A549 (cell line): ENCODE measurements around the gene CHN1. TPM values are rescaled to one million over a fixed set of nuclear protein-coding genes. Genes with fewer than 3 reads are reported as not detected.

Experiments
- ATAC-seq, 2 experiments: fragments of 200-7000 bp in 1 of 2; fragments of >200 bp in 1 of 2; cut with Nextera tagmentation in 1 of 2; cut with Tn5 transposase in 1 of 2; 3 replicates each; pipeline versions ENCODE4 v1.8.0 to v1.9.1; 2018 to 2020; ENCODE audit warnings: mild to moderate bottlenecking in 1 of 2, moderate library complexity in 1 of 2
- CTCF ChIA-PET: fragments of 300-600 bp; sonication (Branson Sonifier 250); formaldehyde crosslinking; extraction: SDS; loops from one replicate; lab custom pipeline; 2021; ENCODE audit warnings: antibody characterized with exemption, inconsistent platforms; lab: Yijun Ruan, JAX
- POLR2A ChIA-PET: fragments of 350-600 bp; formaldehyde crosslinking; extraction: SDS; loops from one replicate; lab custom pipeline; 2021; ENCODE audit warnings: antibody characterized with exemption, inconsistent platforms; lab: Yijun Ruan, JAX
- DNase-seq, 2 experiments: peaks; one replicate each; pipeline versions ENCODE4 v3.0.0 to v3.0.0-alpha.2; 2011 to 2016; ENCODE audit warnings: low read depth in 1 of 2, low spot score in 1 of 2
- FAIRE-seq: peaks from 2 replicates; lab custom pipeline; 2011; peaks lifted over from hg19 to GRCh38; lab: Jason Lieb, UNC
- H3K27ac ChIP-seq, 2 experiments: fragments of >200 bp; sonication (Bioruptor Twin); formaldehyde crosslinking; 3 replicates each; pipeline ENCODE4 v1.5.1; 2016 to 2017
- H3K4me1 ChIP-seq: fragments of >200 bp; sonication (Bioruptor Twin); formaldehyde crosslinking; 3 replicates; pipeline ENCODE4 v1.6.1; 2016
- H3K4me2 ChIP-seq: fragments of >200 bp; sonication (Bioruptor Twin); formaldehyde crosslinking; 3 replicates; pipeline ENCODE4 v1.6.1; 2016
- H3K4me3 ChIP-seq: fragments of >200 bp; sonication (Bioruptor Twin); formaldehyde crosslinking; 3 replicates; pipeline ENCODE4 v1.5.1; 2016
- H3K9me3 ChIP-seq: fragments of >200 bp; sonication (Bioruptor Twin); formaldehyde crosslinking; 3 replicates; pipeline ENCODE4 v1.6.1; 2016
- CBX8 ChIP-seq: fragments of 200-600 bp; sonication (generic); IDR thresholded peaks from 2 replicates; pipeline ENCODE4 v1.6.1; 2016
- CEBPB ChIP-seq, 2 experiments: fragments of >200 bp in 1 of 2; sonication (Bioruptor Twin) in 1 of 2; formaldehyde crosslinking in 1 of 2; IDR thresholded peaks; 2 replicates each; pipeline ENCODE4 v1.6.1; 2012 to 2016
- CHD2 ChIP-seq: fragments of 150-350 bp; IDR thresholded peaks from 2 replicates; pipeline ENCODE4 v1.6.1; 2014; ENCODE audit warnings: low read length; ENCODE audit not compliant: partially characterized antibody
- CHD4 ChIP-seq: fragments of 200-600 bp; sonication (generic); IDR thresholded peaks from 2 replicates; pipeline ENCODE4 v1.6.1; 2016; ENCODE audit warnings: antibody characterized with exemption, mild to moderate bottlenecking, borderline replicate concordance
- EHF ChIP-seq: fragments of 250-450 bp; sonication (Bioruptor Pico); IDR thresholded peaks from 2 replicates; pipeline ENCODE4 v1.5.0; 2020; ENCODE audit warnings: mild to moderate bottlenecking
- EHMT2 ChIP-seq: fragments of 200-600 bp; sonication (generic); IDR thresholded peaks from 2 replicates; pipeline ENCODE4 v1.6.1; 2016; ENCODE audit warnings: antibody characterized with exemption, low read depth, mild to moderate bottlenecking, moderate library complexity
- EP300 ChIP-seq, 2 experiments: fragments of >200 bp; sonication (Bioruptor Twin); formaldehyde crosslinking; IDR thresholded peaks; 2 replicates in 1 of 2; 3 replicates in 1 of 2; pipeline ENCODE4 v1.6.1; 2016 to 2017
- FOSL2 ChIP-seq, 2 experiments: fragments of 450-650 bp in 1 of 2; fragments of >200 bp in 1 of 2; sonication (Bioruptor Twin) in 1 of 2; formaldehyde crosslinking; IDR thresholded peaks; 2 replicates each; pipeline versions ENCODE4 v1.5.0 to v1.6.1; 2016 to 2020; ENCODE audit warnings: mild to moderate bottlenecking in 1 of 2, moderate library complexity in 1 of 2
- HEYL ChIP-seq: fragments of 250-450 bp; sonication (Bioruptor Pico); IDR thresholded peaks from 2 replicates; pipeline ENCODE4 v1.8.0; 2021; ENCODE audit warnings: mild to moderate bottlenecking, moderate library complexity
- JUN ChIP-seq, 2 experiments: fragments of >200 bp; sonication (Bioruptor Twin); formaldehyde crosslinking; IDR thresholded peaks; 2 replicates in 1 of 2; 3 replicates in 1 of 2; pipeline ENCODE4 v1.6.1; 2016 to 2017
- JUNB ChIP-seq: fragments of >200 bp; sonication (Bioruptor Twin); formaldehyde crosslinking; IDR thresholded peaks from 2 replicates; pipeline ENCODE4 v1.6.1; 2016
- KDM1A ChIP-seq: fragments of 200-600 bp; sonication (generic); IDR thresholded peaks from 2 replicates; pipeline ENCODE4 v1.6.1; 2016; ENCODE audit warnings: low read depth, mild to moderate bottlenecking
- KDM5A ChIP-seq: fragments of 200-600 bp; sonication (generic); IDR thresholded peaks from 2 replicates; pipeline ENCODE4 v1.6.1; 2016; ENCODE audit warnings: antibody characterized with exemption, mild to moderate bottlenecking
- NFE2L2 ChIP-seq: fragments of 150-350 bp; conservative IDR thresholded peaks from 2 replicates; pipeline ENCODE4 v1.6.1; 2014; ENCODE audit warnings: low read length
- NR3C1 ChIP-seq: fragments of >200 bp; sonication (Bioruptor Twin); formaldehyde crosslinking; IDR thresholded peaks from 3 replicates; pipeline ENCODE4 v1.6.1; 2017
- PHF8 ChIP-seq: fragments of 200-600 bp; sonication (generic); IDR thresholded peaks from 2 replicates; pipeline ENCODE4 v1.6.1; 2016; ENCODE audit warnings: low read depth, mild to moderate bottlenecking, antibody characterized with exemption, moderate library complexity, borderline replicate concordance
- POLR2AphosphoS2 ChIP-seq: conservative IDR thresholded peaks from 2 replicates; pipeline ENCODE4 v1.6.1; 2012; ENCODE audit warnings: low read length, improper control_type of control experiment, inconsistent platforms
- RFX5 ChIP-seq: fragments of 450-650 bp; IDR thresholded peaks from 2 replicates; pipeline ENCODE4 v1.7.1; 2014; ENCODE audit warnings: antibody characterized with exemption, mild to moderate bottlenecking, moderate library complexity
- SREBF2 ChIP-seq: fragments of 450-650 bp; IDR thresholded peaks from 2 replicates; pipeline ENCODE4 v1.6.1; 2014; ENCODE audit warnings: mild to moderate bottlenecking, moderate library complexity
- ZFP36 ChIP-seq: fragments of 450-650 bp; IDR thresholded peaks from 2 replicates; pipeline ENCODE4 v1.6.1; 2014; ENCODE audit warnings: borderline replicate concordance; ENCODE audit not compliant: partially characterized antibody
- WGBS: methylation state at CpG from one replicate; pipeline ENCODE4 v1.1.6; 2017; ENCODE audit errors: missing lambda C conversion rate; 5-methylcytosine and 5-hydroxymethylcytosine counted together
- polyA plus RNA-seq, 4 experiments: library from polyadenylated mRNA; depleted of rRNA in 3 of 4; stranded (reverse); fragments of >200 nt; fragmentation: RNase III in 1 of 4; extraction: RNeasy Plus Mini Kit Qiagen cat#74134 plus additional on column Dnase treatment in 1 of 4; gene quantifications; 2 replicates in 3 of 4; 3 replicates in 1 of 4; pipeline ENCODE4 v1.2.3, GENCODE V29; 2011 to 2017
- TF ChIP-seq, protein P1 (sequence below): IDR thresholded peaks from 2 replicates; pipeline ENCODE4 v1.6.1; 2012
- TF ChIP-seq, protein P2 (sequence below): fragments of >200 bp; sonication (Bioruptor Twin); formaldehyde crosslinking; IDR thresholded peaks from 3 replicates; pipeline ENCODE4 v1.6.1; 2016
- TF ChIP-seq, protein P3 (sequence below): fragments of >200 bp; sonication (Bioruptor Twin); formaldehyde crosslinking; IDR thresholded peaks from 3 replicates; pipeline ENCODE4 v1.5.1; 2016
- TF ChIP-seq, protein P4 (sequence below): fragments of 250-450 bp; sonication (Bioruptor Pico); IDR thresholded peaks from 2 replicates; pipeline ENCODE4 v1.5.0; 2020; ENCODE audit warnings: low read depth, mild to moderate bottlenecking, moderate library complexity

Gene CHN1
- polyA plus RNA-seq, 2 of the 4 experiments (the other 2 are of a cell fraction) = 20.9 to 46.6 TPM

DNA sequence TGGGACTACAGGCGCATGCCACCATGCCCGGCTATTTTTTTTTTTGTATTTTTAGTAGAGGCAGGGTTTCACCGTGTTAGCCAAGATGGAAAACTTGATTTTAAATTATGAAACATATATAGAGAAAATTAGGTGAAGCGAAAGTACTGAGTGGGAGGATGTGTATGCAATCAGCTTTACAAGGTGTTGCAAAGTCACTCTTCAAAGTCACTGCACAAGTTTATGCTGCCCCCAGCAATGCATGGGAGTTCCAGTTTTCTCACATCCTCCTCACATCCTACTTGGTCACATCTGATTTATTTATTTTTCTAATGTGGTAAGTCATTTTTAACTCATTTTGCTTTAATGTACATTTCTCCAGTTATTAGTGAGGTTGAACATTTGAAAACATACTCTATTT is 49.2 kb upstream of the CHN1 start:
- FAIRE-seq (no peak), DNase-seq (no peak), ATAC-seq (no peak)
- CTCF ChIA-PET = interaction anchor here (1.3 kb wide), 1 partner anchor 18 kb away, joined by 3 read pairs; no protein-coding TSS in a partner anchor
- TF ChIP-seq, protein P1, sequence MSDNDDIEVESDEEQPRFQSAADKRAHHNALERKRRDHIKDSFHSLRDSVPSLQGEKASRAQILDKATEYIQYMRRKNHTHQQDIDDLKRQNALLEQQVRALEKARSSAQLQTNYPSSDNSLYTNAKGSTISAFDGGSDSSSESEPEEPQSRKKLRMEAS = no peak
- no peak for TF ChIP-seq EHMT2
- TF ChIP-seq PHF8 = no peak
- TF ChIP-seq, protein P2, sequence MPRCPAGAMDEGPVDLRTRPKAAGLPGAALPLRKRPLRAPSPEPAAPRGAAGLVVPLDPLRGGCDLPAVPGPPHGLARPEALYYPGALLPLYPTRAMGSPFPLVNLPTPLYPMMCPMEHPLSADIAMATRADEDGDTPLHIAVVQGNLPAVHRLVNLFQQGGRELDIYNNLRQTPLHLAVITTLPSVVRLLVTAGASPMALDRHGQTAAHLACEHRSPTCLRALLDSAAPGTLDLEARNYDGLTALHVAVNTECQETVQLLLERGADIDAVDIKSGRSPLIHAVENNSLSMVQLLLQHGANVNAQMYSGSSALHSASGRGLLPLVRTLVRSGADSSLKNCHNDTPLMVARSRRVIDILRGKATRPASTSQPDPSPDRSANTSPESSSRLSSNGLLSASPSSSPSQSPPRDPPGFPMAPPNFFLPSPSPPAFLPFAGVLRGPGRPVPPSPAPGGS = no peak
- no peak for TF ChIP-seq ZFP36
- no peak for TF ChIP-seq CBX8
- no peak for TF ChIP-seq CHD4
- TF ChIP-seq NFE2L2 = no peak
- TF ChIP-seq EP300 (IDR thresholded peaks at IDR 0.05) = no peak
- no peak for TF ChIP-seq CEBPB (IDR thresholded peaks at IDR 0.05)
- no peak for TF ChIP-seq NR3C1
- TF ChIP-seq KDM5A = no peak
- Histone ChIP-seq H3K4me2 (no peak overlapping the region), H3K27ac (no peak overlapping the region), H3K4me1 (no peaks in the 10 kb centered on the region), H3K9me3 (no peaks in the 10 kb centered on the region), H3K4me3 (no peak overlapping the region)
- POLR2A ChIA-PET = no interaction called here
- WGBS = 96% methylated on average over 4 of the region's 4 CpGs

DNA sequence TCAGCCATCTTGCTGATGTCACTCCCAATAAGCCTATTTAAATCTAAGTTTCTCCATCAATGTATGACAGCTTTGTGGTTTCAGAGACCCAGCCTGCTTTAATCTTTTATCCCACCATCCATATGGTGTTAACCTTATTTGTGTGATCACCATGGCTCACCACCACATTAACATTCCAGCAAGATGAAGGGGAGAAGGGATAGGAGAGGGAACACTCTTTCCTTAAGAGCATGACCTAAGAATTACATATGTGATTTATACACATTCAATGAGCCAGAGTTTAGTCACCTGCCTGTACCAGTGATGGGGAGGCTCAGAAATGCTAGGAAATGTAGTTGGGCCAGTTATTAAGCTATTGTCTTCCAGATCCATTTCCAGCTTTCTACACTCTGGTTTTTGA is 44.5 kb upstream of the CHN1 start:
- FAIRE-seq (no peak), DNase-seq (no peak), ATAC-seq (no peak)
- TF ChIP-seq, protein P3, sequence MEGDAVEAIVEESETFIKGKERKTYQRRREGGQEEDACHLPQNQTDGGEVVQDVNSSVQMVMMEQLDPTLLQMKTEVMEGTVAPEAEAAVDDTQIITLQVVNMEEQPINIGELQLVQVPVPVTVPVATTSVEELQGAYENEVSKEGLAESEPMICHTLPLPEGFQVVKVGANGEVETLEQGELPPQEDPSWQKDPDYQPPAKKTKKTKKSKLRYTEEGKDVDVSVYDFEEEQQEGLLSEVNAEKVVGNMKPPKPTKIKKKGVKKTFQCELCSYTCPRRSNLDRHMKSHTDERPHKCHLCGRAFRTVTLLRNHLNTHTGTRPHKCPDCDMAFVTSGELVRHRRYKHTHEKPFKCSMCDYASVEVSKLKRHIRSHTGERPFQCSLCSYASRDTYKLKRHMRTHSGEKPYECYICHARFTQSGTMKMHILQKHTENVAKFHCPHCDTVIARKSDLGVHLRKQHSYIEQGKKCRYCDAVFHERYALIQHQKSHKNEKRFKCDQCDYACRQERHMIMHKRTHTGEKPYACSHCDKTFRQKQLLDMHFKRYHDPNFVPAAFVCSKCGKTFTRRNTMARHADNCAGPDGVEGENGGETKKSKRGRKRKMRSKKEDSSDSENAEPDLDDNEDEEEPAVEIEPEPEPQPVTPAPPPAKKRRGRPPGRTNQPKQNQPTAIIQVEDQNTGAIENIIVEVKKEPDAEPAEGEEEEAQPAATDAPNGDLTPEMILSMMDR = no peak
- TF ChIP-seq HEYL (no peak), SREBF2 (no peak), ZFP36 (no peak)
- Histone ChIP-seq H3K4me2 (no peak overlapping the region), H3K27ac (no peak overlapping the region), H3K4me1 (no peaks in the 10 kb centered on the region), H3K9me3 (no peaks in the 10 kb centered on the region), H3K4me3 (no peak overlapping the region)
- ChIA-PET POLR2A (no interaction called here), CTCF (interaction anchor here (0.8 to 1.4 kb wide), 6 partner anchors 9 to 1048 kb away, joined by 3 to 5 read pairs (median 4); no protein-coding TSS in a partner anchor)

DNA sequence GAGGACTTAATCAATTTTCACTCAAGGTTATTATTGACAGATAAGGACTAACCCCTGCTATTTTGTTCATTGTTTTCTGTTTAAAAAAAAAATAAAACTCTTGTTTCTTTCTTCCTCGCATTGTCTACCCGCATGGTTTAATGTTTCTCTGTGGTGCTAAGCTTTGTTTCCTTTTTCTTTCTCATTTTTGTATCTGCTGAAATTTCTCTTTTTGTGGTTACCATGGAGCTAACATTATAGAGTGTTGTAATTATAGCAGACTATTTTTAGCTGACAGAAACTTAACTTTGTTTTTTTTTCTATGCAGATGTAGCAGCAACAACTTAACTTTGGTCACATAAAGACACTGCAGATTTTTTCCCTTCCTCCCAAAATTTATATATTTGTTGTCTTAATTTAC is 43.1 kb upstream of the CHN1 start:
- CTCF ChIA-PET = interaction anchor here (0.8 to 1.6 kb wide), 3 partner anchors 9 to 15 kb away, joined by 3 to 4 read pairs (median 3); no protein-coding TSS in a partner anchor
- Histone ChIP-seq H3K9me3 (no peaks in the 10 kb centered on the region), H3K4me2 (no peak overlapping the region)
- POLR2A ChIA-PET = no interaction called here
- no peak for TF ChIP-seq CHD2
- TF ChIP-seq, all 56 proteins: peak for 0
- WGBS = 97% methylated on average over 2 of the region's 2 CpGs
- Histone ChIP-seq H3K27ac (no peak overlapping the region), H3K4me1 (no peaks in the 10 kb centered on the region), H3K4me3 (no peak overlapping the region)
- no peak for FAIRE-seq
- no peak for ATAC-seq
- no peak for DNase-seq

DNA sequence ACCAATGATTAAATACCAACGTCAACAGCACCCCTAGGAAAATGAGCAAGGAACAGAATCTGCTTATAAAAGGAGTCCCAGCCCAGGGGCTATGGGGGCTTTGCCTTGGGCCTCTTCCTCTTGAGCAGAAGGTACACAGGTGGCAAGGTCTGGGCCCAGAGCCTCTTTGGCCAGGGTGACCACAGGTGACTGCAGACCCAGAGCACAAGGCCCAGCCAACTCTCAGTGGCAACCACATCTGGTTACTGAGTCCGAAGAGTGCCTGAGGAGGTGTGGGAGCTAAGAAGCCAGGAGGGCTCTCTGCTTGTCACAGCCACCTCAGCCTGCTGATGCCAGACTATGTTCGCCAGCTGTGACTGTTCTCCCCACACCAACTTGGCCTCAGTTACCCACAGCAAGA is 34.3 kb upstream of the CHN1 start:
- FAIRE-seq (no peak), ATAC-seq (no peak), DNase-seq (no peak)
- Histone ChIP-seq H3K4me1 (peaks cover 3% of the 10 kb centered on the region; the same call in 1 of the 3 replicates), H3K27ac (no peak overlapping the region), H3K9me3 (no peaks in the 10 kb centered on the region), H3K4me2 (no peak overlapping the region), H3K4me3 (no peak overlapping the region)
- 79% methylated on average over 3 of the region's 3 CpGs for WGBS
- ChIA-PET POLR2A (no interaction called here), CTCF (interaction anchor here (0.9 to 1.5 kb wide), 3 partner anchors 10 to 267 kb away, joined by 3 read pairs; no protein-coding TSS in a partner anchor)
- TF ChIP-seq RFX5 (no peak), FOSL2 (IDR thresholded peaks at IDR 0.05) (no peak), FOSL2 (CRISPR knock-in tag; IDR thresholded peaks at IDR 0.05) (no peak), JUNB (no peak), NR3C1 (no peak), KDM1A (no peak), JUN (IDR thresholded peaks at IDR 0.05) (no peak), EHF (CRISPR knock-in tag) (no peak), POLR2AphosphoS2 (no peak)
- TF ChIP-seq, protein P4, sequence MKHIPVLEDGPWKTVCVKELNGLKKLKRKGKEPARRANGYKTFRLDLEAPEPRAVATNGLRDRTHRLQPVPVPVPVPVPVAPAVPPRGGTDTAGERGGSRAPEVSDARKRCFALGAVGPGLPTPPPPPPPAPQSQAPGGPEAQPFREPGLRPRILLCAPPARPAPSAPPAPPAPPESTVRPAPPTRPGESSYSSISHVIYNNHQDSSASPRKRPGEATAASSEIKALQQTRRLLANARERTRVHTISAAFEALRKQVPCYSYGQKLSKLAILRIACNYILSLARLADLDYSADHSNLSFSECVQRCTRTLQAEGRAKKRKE (CRISPR knock-in tag) = no peak
